UCSD-AML1 (cell line): Measurements from ENCODE around the gene PAMR1.
"Not testable (repeated sequence)": the region's sequence is repeated elsewhere in the genome, so short reads cannot be mapped to it uniquely, and the experiment has no call there.

Experiments used
- DNase-seq: peaks from one replicate; lab custom pipeline; 2025; ENCODE audit not compliant: unreplicated experiment; lab: John Stamatoyannopoulos, UW

PAMR1 gene

DNA sequence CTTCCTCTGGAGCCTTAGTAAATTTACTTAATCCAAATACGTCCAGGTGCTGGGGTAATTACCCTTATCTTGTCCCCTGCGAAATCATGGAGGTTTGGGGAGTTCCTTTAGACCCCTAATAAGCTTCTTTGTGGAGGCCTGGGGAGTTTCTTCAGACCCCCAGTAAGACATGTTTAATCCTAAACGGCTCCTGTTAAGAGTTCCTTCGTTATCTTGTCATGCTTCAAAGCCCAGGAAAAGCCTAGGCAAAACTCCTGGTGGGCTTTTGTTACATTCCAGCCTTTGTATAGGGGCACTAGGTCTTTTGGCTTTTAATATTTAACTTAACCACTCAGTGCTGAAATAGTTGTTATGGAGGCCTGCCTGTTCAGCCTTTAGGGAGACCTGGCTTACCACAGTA is 18.1 kb upstream of the PAMR1 start:
- DNase-seq, result no peak

GRCh38 chr11:35541621-35542375 is 16.4 kb upstream of the PAMR1 start:
- no peak for DNase-seq

DNA sequence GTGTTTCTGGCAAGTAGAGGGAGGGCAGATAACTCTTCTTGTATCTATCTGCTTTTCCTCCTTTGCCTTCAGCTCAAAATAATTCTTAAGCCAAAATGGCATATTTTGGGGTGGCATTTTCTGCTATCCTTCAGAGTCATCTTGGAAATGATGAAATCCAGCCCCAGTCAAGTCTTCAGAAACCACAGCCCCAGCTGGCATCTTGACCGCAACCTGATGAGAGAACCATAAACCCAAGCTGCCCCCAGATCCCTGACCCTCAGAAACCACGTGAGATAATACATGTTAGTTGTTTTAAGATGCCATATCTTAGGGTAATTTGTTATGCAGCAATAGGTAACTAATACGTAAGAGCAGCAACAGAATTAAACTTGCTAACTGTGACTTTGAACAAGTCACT is 15.1 kb upstream of the PAMR1 start:
- DNase-seq, result no peak

GRCh38 chr11:35539781-35540281 is 14.4 kb upstream of the PAMR1 start:
- DNase-seq, result no peak

- DNase-seq, result no peak
Measured at GRCh38 chr11:35539256-35539655, 13.8 kb upstream of the PAMR1 start.

- no peak for DNase-seq
Measured at GRCh38 chr11:35536470-35536869, 11.1 kb upstream of the PAMR1 start.

- no peak for DNase-seq
Measured at GRCh38 chr11:35531246-35531645, 5.8 kb upstream of the PAMR1 start.

DNA sequence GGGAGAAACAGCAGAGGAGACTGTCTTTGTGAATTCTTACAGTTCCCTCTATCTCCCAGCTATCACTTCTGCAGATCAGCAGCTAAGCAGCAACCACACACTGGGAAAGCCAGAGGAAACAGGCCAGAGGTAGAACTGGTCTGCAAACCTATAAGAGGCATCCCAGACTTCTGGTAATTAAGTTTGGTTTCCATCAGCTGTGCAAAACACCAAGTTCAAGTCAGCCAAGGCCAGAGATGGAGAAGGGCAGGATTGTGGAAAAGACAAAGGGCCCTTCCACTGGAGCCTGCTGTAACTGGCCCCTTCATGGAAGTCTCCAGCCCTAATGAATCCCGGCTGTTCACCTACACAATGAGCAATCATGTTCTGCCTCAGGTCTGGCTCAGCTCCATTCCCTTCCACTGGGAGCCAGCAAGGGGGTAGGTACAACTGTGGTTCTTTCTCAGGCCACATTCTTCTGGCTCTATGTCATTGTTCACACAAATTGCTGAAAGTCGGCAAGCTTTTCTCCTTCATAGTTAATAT is 4.6 kb upstream of the PAMR1 start:
- no peak for DNase-seq

DNA sequence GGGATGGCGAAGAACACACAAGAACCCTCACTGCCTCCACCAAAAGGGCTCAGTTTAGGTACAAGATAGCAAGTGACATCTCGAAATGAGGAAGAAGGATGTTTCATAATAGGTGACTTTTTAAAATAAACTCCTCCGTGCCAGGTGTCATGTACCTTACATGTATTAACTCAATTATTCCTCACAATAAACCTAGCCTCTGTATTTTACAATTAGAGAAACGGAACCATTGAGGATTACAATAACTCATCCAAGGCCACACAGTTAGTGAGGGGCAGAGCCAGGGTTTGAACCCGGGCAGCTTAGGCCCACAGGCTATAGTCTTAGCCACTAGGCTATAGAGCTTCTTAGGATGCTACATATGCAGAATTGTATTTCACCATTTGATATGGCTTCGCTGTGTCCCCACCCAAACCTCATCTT is 965 bp upstream of the PAMR1 start:
- DNase-seq, result no peak

GRCh38 chr11:35524780-35525179 is 636 bp downstream of the PAMR1 start:
- no peak for DNase-seq

- no peak for DNase-seq
Measured at GRCh38 chr11:35523861-35524260, 1.6 kb downstream of the PAMR1 start.

DNA sequence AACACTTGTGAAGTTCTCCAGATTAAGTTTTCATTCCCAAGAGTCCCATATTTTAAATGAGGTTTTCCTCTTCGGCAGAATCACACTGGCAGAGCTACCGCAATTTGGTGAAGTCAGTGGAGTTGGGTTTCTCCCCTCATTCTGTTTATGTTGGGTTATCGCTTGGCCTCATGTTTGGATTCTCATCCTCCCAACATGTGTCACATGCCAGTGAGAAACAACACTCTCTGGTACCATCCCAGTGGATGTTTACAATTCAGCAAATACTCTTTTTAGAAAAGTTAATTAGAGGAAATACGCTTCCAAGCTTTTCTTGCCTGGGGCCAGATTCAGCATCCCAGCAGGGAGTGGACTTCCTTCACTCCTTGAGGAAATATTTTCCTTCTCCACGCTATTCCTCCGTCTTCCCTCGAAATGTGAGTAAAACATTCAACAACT is 2.1 kb downstream of the PAMR1 start:
- no peak for DNase-seq

DNA sequence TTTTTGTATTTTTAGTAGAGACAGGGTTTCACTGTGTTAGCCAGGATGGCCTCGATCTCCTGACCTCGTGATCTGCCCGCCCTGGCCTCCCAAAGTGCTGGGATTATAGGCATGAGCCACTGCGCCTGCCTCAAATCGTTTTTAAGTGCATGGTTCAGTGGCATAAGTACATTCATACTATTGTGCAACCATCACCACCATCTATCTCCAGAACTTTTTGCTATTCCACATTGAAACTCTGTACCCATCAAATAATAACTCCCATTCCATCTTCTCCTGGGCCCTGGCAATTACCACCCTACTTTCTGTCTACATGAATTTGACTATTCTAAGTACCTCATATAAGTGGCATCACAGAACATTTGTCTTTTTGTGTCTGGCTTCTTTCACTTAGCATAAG is 3.3 kb downstream of the PAMR1 start:
- not testable (repeated sequence) for DNase-seq

GRCh38 chr11:35520376-35520775 is 5.0 kb downstream of the PAMR1 start:
- no peak for DNase-seq

GRCh38 chr11:35518766-35519165 is 6.7 kb downstream of the PAMR1 start:
- DNase-seq, result no peak

GRCh38 chr11:35517481-35517880 is 7.9 kb downstream of the PAMR1 start:
- DNase-seq, result no peak

GRCh38 chr11:35516403-35516802 is 9.0 kb downstream of the PAMR1 start:
- no peak for DNase-seq

DNA sequence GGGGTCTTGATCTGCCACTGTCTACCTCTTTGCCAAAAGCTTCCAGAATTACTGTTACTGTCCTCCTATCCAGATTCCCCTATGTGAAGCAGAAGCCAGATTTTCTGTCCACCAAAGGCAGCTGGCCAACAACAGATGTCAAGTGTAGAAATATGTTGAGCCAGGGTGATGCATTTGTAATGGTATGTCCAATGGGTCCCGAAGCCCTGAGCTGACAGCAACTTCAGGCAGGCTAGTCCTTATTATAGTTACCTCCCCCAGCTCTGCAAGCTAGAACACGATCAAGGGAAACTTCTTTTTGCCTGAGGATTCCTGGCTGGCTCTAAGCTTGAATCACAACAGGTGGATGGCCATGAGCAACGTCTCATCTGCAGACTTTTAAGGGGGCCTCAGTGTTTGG is 10.2 kb downstream of the PAMR1 start:
- no peak for DNase-seq

- no peak for DNase-seq
Measured at GRCh38 chr11:35514481-35514880, 10.9 kb downstream of the PAMR1 start.

GRCh38 chr11:35511666-35512065 is 13.8 kb downstream of the PAMR1 start:
- DNase-seq, result no peak

DNA sequence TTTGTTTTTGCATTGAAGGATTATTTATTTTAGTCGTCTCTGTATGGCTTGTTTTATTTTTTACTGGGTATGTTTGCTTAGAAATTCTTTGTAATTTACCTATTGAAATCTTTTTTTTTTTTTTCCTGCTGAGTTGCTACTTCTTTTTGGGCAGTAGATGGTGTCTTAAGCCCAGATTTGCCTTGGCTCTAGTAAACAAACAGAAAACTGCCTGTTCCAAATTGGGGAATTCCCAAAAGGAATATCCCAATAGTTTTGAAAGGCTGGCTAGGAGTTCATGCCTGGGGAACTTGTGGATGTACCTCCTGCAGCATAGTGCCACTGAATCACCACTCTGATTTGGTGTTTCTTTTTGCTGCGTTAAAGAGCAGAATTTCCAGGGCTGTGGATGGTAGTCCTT is 17.7 kb downstream of the PAMR1 start:
- no peak for DNase-seq

DNA sequence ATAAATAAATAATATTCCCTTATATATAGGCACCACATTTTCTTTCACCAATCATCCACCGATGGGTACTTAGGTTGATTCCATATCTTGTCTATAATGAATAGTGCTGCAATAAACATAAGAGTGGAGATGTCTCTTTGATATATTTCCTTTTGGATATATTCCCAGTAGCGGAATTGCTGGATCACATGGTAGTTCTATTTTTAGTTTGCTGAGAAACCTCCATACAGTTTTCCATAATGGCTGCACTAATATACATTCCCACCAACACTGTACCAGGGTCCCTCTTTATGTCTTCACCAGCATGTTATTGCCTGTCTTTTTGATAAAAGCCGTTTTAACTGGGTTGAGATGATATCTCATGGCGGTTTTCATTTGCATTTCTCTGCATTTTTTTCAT is 23.6 kb downstream of the PAMR1 start:
- DNase-seq, result no peak

DNA sequence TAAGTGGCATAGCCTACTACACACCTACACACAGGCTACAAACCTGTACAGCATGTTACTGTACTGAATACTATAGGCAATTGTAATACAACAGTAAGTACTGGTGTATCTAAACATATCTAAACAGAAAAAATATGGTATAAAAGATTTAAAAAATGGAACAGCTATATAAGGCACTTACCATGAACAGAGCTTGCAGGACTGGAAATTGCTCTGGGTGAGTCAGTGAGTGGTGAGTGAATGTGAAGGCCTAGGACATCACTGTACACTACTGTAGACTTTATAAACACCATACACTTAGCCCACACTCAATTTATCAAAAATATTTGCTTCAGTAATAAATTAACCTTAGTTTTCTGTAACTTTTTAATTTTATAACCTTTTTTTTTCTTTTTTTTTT is 24.7 kb downstream of the PAMR1 start:
- DNase-seq, result no peak
